Endothelial cell of umbilical vein (primary cell): Measurements from ENCODE around the gene PSMC4. TPM values are rescaled to one million over a fixed set of nuclear protein-coding genes. Genes with fewer than 3 reads are reported as not detected.

Source experiments
- BruUV-seq: library from RNA; stranded (reverse); fragments of 400-500 nt; replicated peaks from 2 replicates; lab custom pipeline; 2021; lab: Mats Ljungman, UMichigan
- CTCF ChIA-PET: fragments of 300-600, 350-600 bp; sonication (Branson Sonifier 250); formaldehyde crosslinking; loops from one replicate; lab custom pipeline; 2021; ENCODE audit warnings: antibody characterized with exemption, inconsistent platforms; lab: Charles Lee
- POLR2A ChIA-PET: fragments of 300-600, 350-600 bp; sonication (Branson Sonifier 250); formaldehyde crosslinking; loops from one replicate; lab custom pipeline; 2021; ENCODE audit warnings: antibody characterized with exemption, inconsistent platforms; lab: Charles Lee
- DNase-seq: peaks from one replicate; pipeline ENCODE4 v3.0.0-alpha.2; 2011; ENCODE audit warnings: low read depth, low spot score
- FAIRE-seq: peaks from 2 replicates; lab custom pipeline; 2011; peaks lifted over from hg19 to GRCh38; lab: Jason Lieb, UNC
- H2AFZ ChIP-seq: 2 replicates; pipeline ENCODE4 v1.6.0; 2012; ENCODE audit warnings: low read depth, low read length, control low read depth, inconsistent platforms
- H3K27ac ChIP-seq: 2 replicates; pipeline ENCODE4 v1.5.1; 2011; ENCODE audit warnings: low read depth, mild to moderate bottlenecking, control low read depth, low read length, moderate library complexity; ENCODE audit not compliant: insufficient read depth
- H3K27me3 ChIP-seq, 2 experiments: 2 replicates each; pipeline versions ENCODE4 v1.6.0 to v1.6.1; 2011; ENCODE audit warnings: low read length in 2 of 2, mixed read lengths in 1 of 2; ENCODE audit not compliant: control insufficient read depth in 2 of 2, insufficient read depth in 2 of 2
- H3K36me3 ChIP-seq, 2 experiments: 2 replicates in 1 of 2; 3 replicates in 1 of 2; pipeline ENCODE4 v1.5.1; 2011; ENCODE audit warnings: low read length in 2 of 2, mild to moderate bottlenecking in 1 of 2, moderate library complexity in 1 of 2; ENCODE audit not compliant: control insufficient read depth in 2 of 2, insufficient read depth in 2 of 2; ENCODE audit errors: extremely low read depth in 1 of 2
- H3K4me1 ChIP-seq: 3 replicates; pipeline ENCODE4 v1.5.1; 2011; ENCODE audit warnings: mild to moderate bottlenecking, low read length; ENCODE audit not compliant: control insufficient read depth, insufficient read depth; ENCODE audit errors: extremely low read depth
- H3K4me2 ChIP-seq: 2 replicates; pipeline ENCODE4 v1.6.1; 2011; ENCODE audit warnings: low read length, control low read depth, mixed read lengths; ENCODE audit not compliant: insufficient read depth
- H3K4me3 ChIP-seq, 3 experiments: fragments of 200-600 bp in 1 of 3; sonication (generic), shearing (Covaris generic) in 1 of 3; replicated peaks in 1 of 3; 2 replicates each; pipeline ENCODE4 v1.5.1; 2011 to 2016; ENCODE audit warnings: control low read depth in 3 of 3, low read length in 3 of 3, mild to moderate bottlenecking in 2 of 3, inconsistent platforms in 1 of 3, low read depth in 1 of 3, moderate library complexity in 1 of 3; ENCODE audit not compliant: insufficient read depth in 1 of 3
- H3K79me2 ChIP-seq: 2 replicates; pipeline ENCODE4 v1.6.0; 2012; ENCODE audit warnings: low read length, inconsistent platforms; ENCODE audit not compliant: control insufficient read depth, insufficient read depth
- H3K9ac ChIP-seq: replicated peaks from 2 replicates; pipeline ENCODE3; 2011; ENCODE audit warnings: low read length, control low read depth; ENCODE audit not compliant: insufficient read depth; ENCODE audit errors: extremely low read depth
- H3K9me1 ChIP-seq: replicated peaks from 3 replicates; pipeline ENCODE4 v1.6.0; 2011; ENCODE audit warnings: mild to moderate bottlenecking, low read length; ENCODE audit not compliant: control insufficient read depth, insufficient read depth; ENCODE audit errors: extremely low read depth
- H3K9me3 ChIP-seq: replicated peaks from 2 replicates; pipeline ENCODE4 v1.5.1; 2012; ENCODE audit warnings: low read length, inconsistent platforms; ENCODE audit not compliant: control insufficient read depth, insufficient read depth
- H4K20me1 ChIP-seq: replicated peaks from 2 replicates; pipeline ENCODE3; 2011; ENCODE audit warnings: mild to moderate bottlenecking, low read length; ENCODE audit not compliant: control insufficient read depth, insufficient read depth; ENCODE audit errors: extremely low read depth
- CTCF ChIP-seq, 2 donors: IDR thresholded peaks; 1 replicate in 1 of 2; 2 replicates in 1 of 2; pipeline ENCODE4 v1.5.1; 2011; ENCODE audit warnings: low read length in 2 of 2, mild to moderate bottlenecking in 2 of 2, moderate library complexity in 2 of 2, control low read depth in 1 of 2, inconsistent platforms in 1 of 2, low read depth in 1 of 2; ENCODE audit not compliant: insufficient read depth in 1 of 2; ENCODE audit errors: extremely low read depth in 1 of 2
- EZH2 ChIP-seq: IDR thresholded peaks from 2 replicates; pipeline ENCODE4 v1.6.1; 2012; ENCODE audit warnings: borderline replicate concordance, low read depth, mild to moderate bottlenecking, moderate library complexity, low read length, inconsistent platforms; ENCODE audit not compliant: severe bottlenecking
- FOS ChIP-seq: IDR thresholded peaks from 2 replicates; pipeline ENCODE4 v1.6.1; 2011; ENCODE audit warnings: mild to moderate bottlenecking, low read length, moderate library complexity, borderline replicate concordance; ENCODE audit not compliant: insufficient read depth
- GATA2 ChIP-seq: IDR thresholded peaks from 2 replicates; pipeline ENCODE4 v1.7.0; 2011; ENCODE audit warnings: low read depth, mild to moderate bottlenecking, moderate library complexity, mixed read lengths, low read length; ENCODE audit not compliant: insufficient read length, insufficient read depth
- JUN ChIP-seq: IDR thresholded peaks from 2 replicates; pipeline ENCODE4 v1.6.1; 2011; ENCODE audit warnings: borderline replicate concordance, low read depth; ENCODE audit not compliant: insufficient read length, insufficient read depth
- MAX ChIP-seq: IDR thresholded peaks from 2 replicates; pipeline ENCODE4 v1.6.1; 2011; ENCODE audit not compliant: insufficient read depth, insufficient read length
- MYC ChIP-seq: IDR thresholded peaks from one replicate; pipeline ENCODE4 v1.6.1; 2011; ENCODE audit warnings: mild to moderate bottlenecking, low read depth, low read length
- POLR2A ChIP-seq: IDR thresholded peaks from 2 replicates; pipeline ENCODE4 v1.6.1; 2012; ENCODE audit warnings: low read depth, mild to moderate bottlenecking, control low read depth, low read length
- POLR2AphosphoS5 ChIP-seq: IDR thresholded peaks from 2 replicates; pipeline ENCODE4 v1.6.1; 2012; ENCODE audit warnings: low read depth, mild to moderate bottlenecking, control low read depth, low read length, moderate library complexity; ENCODE audit not compliant: insufficient read depth
- dilution Hi-C: fragments of 300-500 bp; cut with MboI; formaldehyde crosslinking; loops from one replicate; pipeline ENCODE4 v1.15.0; 2019; ENCODE audit warnings: low sequenced_read_pairs; ENCODE audit not compliant: extremely low pct_ligation_motif_present
- intact Hi-C: fragments of 100-400 bp; cut with micrococcal nuclease; formaldehyde crosslinking; loops from one replicate; pipeline ENCODE4 v1.10.0; 2022
- polyA plus RNA-seq, 4 experiments: library from polyadenylated mRNA; depleted of rRNA in 3 of 4; stranded (reverse) in 3 of 4; unstranded in 1 of 4; fragments of >200 nt; gene quantifications; 2 replicates each; pipeline versions ENCODE4 v1.2.1 to v1.2.3, GENCODE V29; 2011 to 2012; ENCODE audit warnings: missing spikeins in 1 of 4
- total RNA-seq: library from RNA; stranded (reverse); gene quantifications from 2 replicates; pipeline ENCODE4 v1.2.3, GENCODE V29; 2021

Gene PSMC4
- total and polyA plus RNA-seq, 2 donors (not counting 3 experiments of a cell fraction or from before 2014, with no cell fraction given), result 110 to 114 TPM

GRCh38 chr19:40023969-40024368 is 53.0 kb downstream of the PSMC4 start:
- no peak overlapping the region for H3K27ac ChIP-seq
- no TSS peak for BruUV-seq
- ChIA-PET CTCF (no interaction called here), POLR2A (no interaction called here)
- H4K20me1 ChIP-seq, result no peaks in the 10 kb centered on the region
- H3K4me2 ChIP-seq, result no peak overlapping the region
- FAIRE-seq (no peak), DNase-seq (no peak)
- no peaks in the 10 kb centered on the region for H3K9me1 ChIP-seq
- no peaks in the 10 kb centered on the region for H3K4me1 ChIP-seq
- H3K9me3 ChIP-seq, result peaks cover 7% of the 10 kb centered on the region
- intact Hi-C loops, result no loop called here
- dilution Hi-C loops, result no loop called here
- no peak overlapping the region for H2AFZ ChIP-seq
- no peaks in the 10 kb centered on the region for H3K27me3 ChIP-seq
- H3K36me3 ChIP-seq, result no peaks in the 10 kb centered on the region
- no peaks in the 10 kb centered on the region for H3K79me2 ChIP-seq
- TF ChIP-seq CTCF (IDR thresholded peaks at IDR 0.05; ENCODE audit: extremely low read depth in 1 of 2, insufficient read depth in 1 of 2, low read depth in 1 of 2, low read length in 2 of 2), result no peak
- TF ChIP-seq JUN, result no peak
- no peak overlapping the region for H3K4me3 ChIP-seq
- H3K9ac ChIP-seq, result no peak overlapping the region

GRCh38 chr19:40025938-40026596 is 55.1 kb downstream of the PSMC4 start:
- Histone ChIP-seq H3K4me3 (no peak overlapping the region), H3K9me1 (no peaks in the 10 kb centered on the region), H3K27me3 (no peaks in the 10 kb centered on the region), H4K20me1 (no peaks in the 10 kb centered on the region), H3K4me2 (no peak overlapping the region), H3K9ac (no peak overlapping the region), H3K36me3 (no peaks in the 10 kb centered on the region), H3K27ac (no peak overlapping the region), H3K4me1 (no peaks in the 10 kb centered on the region), H3K9me3 (peaks cover 12% of the 10 kb centered on the region), H3K79me2 (no peaks in the 10 kb centered on the region), H2AFZ (no peak overlapping the region)
- ChIA-PET CTCF (no interaction called here), POLR2A (no interaction called here)
- TF ChIP-seq MAX, result no peak
- TF ChIP-seq FOS, result no peak
- no peak for TF ChIP-seq EZH2
- no peak for TF ChIP-seq MYC
- TF ChIP-seq POLR2A, result no peak
- TF ChIP-seq JUN, result no peak
- TF ChIP-seq POLR2AphosphoS5, result no peak
- no peak for TF ChIP-seq CTCF (IDR thresholded peaks at IDR 0.05; ENCODE audit: extremely low read depth in 1 of 2, insufficient read depth in 1 of 2, low read depth in 1 of 2, low read length in 2 of 2)
- TF ChIP-seq GATA2, result no peak
- intact Hi-C loops (no loop called here), dilution Hi-C loops (no loop called here)
- BruUV-seq, result no TSS peak
- DNase-seq, result no peak
- no peak for FAIRE-seq
